Bladder microvascular endothelial cell (primary cell): ENCODE measurements around the gene MYL10. TPM values are rescaled to one million over a fixed set of nuclear protein-coding genes. Genes with fewer than 3 reads are reported as not detected.

Experiments
- total RNA-seq: library from RNA; depleted of rRNA; stranded (reverse); fragments of >200 nt; gene quantifications from 2 replicates; pipeline ENCODE4 v1.2.3, GENCODE V29; 2014

MYL10 gene
- not detected in 2 replicates for total RNA-seq

GRCh38 chr7:101629171-101629570, at the start of gene MYL10:
Gene MYL10, minus strand, starts transcription at chr7:101629296. Its CDS starts 178 bp downstream, at chr7:101629118.

Other genes starting within 250 kb of the MYL10 start
- 13.0 and 47.5 TPM in 2 replicates for gene CUX1, start 188.3 kb upstream of the MYL10 start, total RNA-seq